Osteocyte (in vitro differentiated cells): ENCODE measurements around the gene RASSF3. TPM values are rescaled to one million over a fixed set of nuclear protein-coding genes. Genes with fewer than 3 reads are reported as not detected.
A peak's percentile ranks its signal among the peaks of the same experiment; 100 is the strongest.

Experiments
- DNase-seq: peaks from one replicate; pipeline ENCODE4 v3.0.0; 2021; ENCODE audit warnings: mixed read lengths; ENCODE audit not compliant: unreplicated experiment; ENCODE audit errors: extremely low spot score
- H3K27ac Mint-ChIP-seq: one replicate; pipeline ENCODE4 v1.8.0; 2021; ENCODE audit warnings: mild to moderate bottlenecking, mixed read lengths; ENCODE audit not compliant: unreplicated experiment
- H3K27me3 Mint-ChIP-seq: one replicate; pipeline ENCODE4 v1.8.0; 2021; ENCODE audit warnings: mixed read lengths; ENCODE audit not compliant: unreplicated experiment
- H3K36me3 Mint-ChIP-seq: one replicate; pipeline ENCODE4 v1.8.0; 2021; ENCODE audit warnings: mixed read lengths; ENCODE audit not compliant: unreplicated experiment
- H3K4me1 Mint-ChIP-seq: one replicate; pipeline ENCODE4 v1.8.0; 2021; ENCODE audit warnings: mixed read lengths; ENCODE audit not compliant: unreplicated experiment
- H3K4me3 Mint-ChIP-seq: one replicate; pipeline ENCODE4 v1.8.0; 2021; ENCODE audit warnings: mild to moderate bottlenecking, moderate library complexity, mixed read lengths; ENCODE audit not compliant: unreplicated experiment
- H3K9me3 Mint-ChIP-seq: one replicate; pipeline ENCODE4 v1.8.0; 2021; ENCODE audit warnings: mixed read lengths; ENCODE audit not compliant: unreplicated experiment
- CTCF ChIP-seq: fragments of 200-600 bp; sonication (generic); IDR thresholded peaks from 2 replicates; pipeline ENCODE4 v1.5.0; 2021; ENCODE audit warnings: antibody characterized with exemption, mild to moderate bottlenecking, moderate library complexity
- total RNA-seq: library from RNA; stranded (reverse); gene quantifications from 2 replicates; pipeline ENCODE4 v1.2.1, GENCODE V29; 2021

The RASSF3 gene
- total RNA-seq, 1 donor from 2014 or later = 29.0 TPM

- Mint-ChIP-seq H3K4me1 (peaks cover 51% of the 10 kb centered on the region), H3K36me3 (peaks cover 16% of the 10 kb centered on the region), H3K27me3 (no peaks in the 10 kb centered on the region), H3K9me3 (no peaks in the 10 kb centered on the region), H3K4me3 (no peak overlapping the region), H3K27ac (peak overlapping the region; percentile 92)
- TF ChIP-seq CTCF = no peak
- no peak for DNase-seq
Observed at GRCh38 chr12:64681200-64682052, 71.1 kb downstream of the RASSF3 start.

DNA sequence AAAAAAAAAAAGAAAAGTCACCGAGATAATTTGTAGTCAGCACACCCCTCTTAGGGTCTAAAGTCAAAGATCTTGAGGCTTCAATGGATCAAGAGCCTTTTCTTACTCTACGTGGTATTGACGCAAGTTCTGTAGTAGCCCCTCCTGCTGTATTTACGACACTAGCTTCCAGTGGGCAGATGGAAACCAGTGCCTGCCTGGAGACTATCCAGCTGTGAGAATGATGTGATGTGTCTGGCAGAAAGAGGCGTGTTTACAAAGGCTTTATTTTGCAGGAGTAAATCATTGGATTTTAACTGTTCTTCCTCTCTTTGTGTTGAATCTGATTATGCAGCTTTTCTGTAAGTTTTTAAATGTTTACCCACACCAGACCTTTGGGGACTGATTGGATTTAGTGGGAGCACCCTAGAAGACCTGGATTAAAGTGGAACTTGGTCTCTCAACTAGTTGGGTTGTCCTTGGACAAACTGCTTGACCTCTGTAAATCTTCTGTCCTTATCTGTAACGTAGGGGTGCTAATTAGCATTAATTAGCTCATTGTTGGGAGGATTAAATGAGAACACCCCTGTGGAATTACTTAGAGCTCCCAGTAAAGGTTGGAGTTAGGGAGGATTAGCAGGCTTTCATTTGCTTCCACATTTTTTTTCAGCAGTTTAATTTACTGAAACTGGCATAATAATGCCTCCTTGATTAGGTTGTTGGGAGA lies 72.4 kb downstream of the RASSF3 start:
- no peaks in the 10 kb centered on the region for H3K9me3 Mint-ChIP-seq
- TF ChIP-seq CTCF = no peak
- H3K27me3 Mint-ChIP-seq = no peaks in the 10 kb centered on the region
- no peak overlapping the region for H3K4me3 Mint-ChIP-seq
- DNase-seq = no peak
- peaks cover 22% of the 10 kb centered on the region for H3K36me3 Mint-ChIP-seq
- peak overlapping the region; percentile 52 for H3K27ac Mint-ChIP-seq
- H3K4me1 Mint-ChIP-seq = peaks cover 45% of the 10 kb centered on the region

DNA sequence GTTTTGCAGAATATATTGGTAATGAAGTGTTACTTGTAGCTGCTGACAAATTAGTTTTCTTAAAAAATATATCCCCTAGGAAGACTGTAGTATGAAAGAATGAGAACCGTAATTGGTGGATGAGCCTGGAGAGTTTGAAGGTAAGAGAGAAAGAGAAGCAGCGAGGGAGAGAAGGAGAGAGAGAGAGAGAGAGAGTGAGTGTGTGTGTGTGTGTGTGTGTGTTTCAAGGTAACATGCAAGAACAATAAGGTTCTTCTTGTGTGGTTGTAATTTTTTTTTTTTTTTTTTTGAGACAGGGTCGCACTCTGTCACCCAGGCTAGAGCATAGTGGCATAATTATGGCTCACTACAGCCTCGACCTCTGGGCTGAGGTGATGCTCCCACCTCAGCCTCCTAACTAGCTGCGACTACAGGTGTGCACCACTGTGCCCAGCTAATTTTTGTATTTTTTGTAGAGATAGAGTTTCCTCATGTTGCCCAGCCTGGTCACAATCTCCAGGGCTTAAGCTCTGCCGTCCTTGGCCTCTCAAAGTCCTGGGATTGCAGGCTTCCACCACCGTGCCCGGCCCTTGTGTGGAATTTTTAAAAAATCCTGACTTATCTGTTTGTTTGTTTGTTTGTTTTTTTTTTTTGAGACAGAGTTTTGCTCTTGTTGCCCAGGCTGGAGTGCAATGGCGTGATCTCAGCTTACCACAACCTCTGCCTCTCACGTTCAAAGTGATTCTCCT lies 73.7 kb downstream of the RASSF3 start:
- Mint-ChIP-seq H3K27ac (no peak overlapping the region), H3K4me1 (peaks cover 50% of the 10 kb centered on the region)

GRCh38 chr12:64685050-64685449 lies 74.8 kb downstream of the RASSF3 start:
- Mint-ChIP-seq H3K4me3 (no peak overlapping the region), H3K27me3 (no peaks in the 10 kb centered on the region), H3K27ac (no peak overlapping the region), H3K4me1 (peaks cover 39% of the 10 kb centered on the region), H3K9me3 (no peaks in the 10 kb centered on the region), H3K36me3 (peaks cover 33% of the 10 kb centered on the region)
- TF ChIP-seq CTCF = no peak
- DNase-seq = no peak

More for the DNA sequence above, 73.7 kb downstream of the RASSF3 start:
- H3K27me3 Mint-ChIP-seq = no peaks in the 10 kb centered on the region
- no peak for TF ChIP-seq CTCF
- DNase-seq = no peak
- H3K36me3 Mint-ChIP-seq = peaks cover 32% of the 10 kb centered on the region
- no peaks in the 10 kb centered on the region for H3K9me3 Mint-ChIP-seq
- no peak overlapping the region for H3K4me3 Mint-ChIP-seq
